ENCODE data around the gene PPP1R36. TPM values are rescaled to one million over a fixed set of nuclear protein-coding genes. Genes with fewer than 3 reads are reported as not detected.

PPP1R36 gene
- total and polyA plus RNA-seq, 2 of the 13 experiments (the other 11 are each of a cell fraction or from before 2014, with no cell fraction given): 0.11 to 0.17 TPM

- TF ChIP-seq, protein P1, sequence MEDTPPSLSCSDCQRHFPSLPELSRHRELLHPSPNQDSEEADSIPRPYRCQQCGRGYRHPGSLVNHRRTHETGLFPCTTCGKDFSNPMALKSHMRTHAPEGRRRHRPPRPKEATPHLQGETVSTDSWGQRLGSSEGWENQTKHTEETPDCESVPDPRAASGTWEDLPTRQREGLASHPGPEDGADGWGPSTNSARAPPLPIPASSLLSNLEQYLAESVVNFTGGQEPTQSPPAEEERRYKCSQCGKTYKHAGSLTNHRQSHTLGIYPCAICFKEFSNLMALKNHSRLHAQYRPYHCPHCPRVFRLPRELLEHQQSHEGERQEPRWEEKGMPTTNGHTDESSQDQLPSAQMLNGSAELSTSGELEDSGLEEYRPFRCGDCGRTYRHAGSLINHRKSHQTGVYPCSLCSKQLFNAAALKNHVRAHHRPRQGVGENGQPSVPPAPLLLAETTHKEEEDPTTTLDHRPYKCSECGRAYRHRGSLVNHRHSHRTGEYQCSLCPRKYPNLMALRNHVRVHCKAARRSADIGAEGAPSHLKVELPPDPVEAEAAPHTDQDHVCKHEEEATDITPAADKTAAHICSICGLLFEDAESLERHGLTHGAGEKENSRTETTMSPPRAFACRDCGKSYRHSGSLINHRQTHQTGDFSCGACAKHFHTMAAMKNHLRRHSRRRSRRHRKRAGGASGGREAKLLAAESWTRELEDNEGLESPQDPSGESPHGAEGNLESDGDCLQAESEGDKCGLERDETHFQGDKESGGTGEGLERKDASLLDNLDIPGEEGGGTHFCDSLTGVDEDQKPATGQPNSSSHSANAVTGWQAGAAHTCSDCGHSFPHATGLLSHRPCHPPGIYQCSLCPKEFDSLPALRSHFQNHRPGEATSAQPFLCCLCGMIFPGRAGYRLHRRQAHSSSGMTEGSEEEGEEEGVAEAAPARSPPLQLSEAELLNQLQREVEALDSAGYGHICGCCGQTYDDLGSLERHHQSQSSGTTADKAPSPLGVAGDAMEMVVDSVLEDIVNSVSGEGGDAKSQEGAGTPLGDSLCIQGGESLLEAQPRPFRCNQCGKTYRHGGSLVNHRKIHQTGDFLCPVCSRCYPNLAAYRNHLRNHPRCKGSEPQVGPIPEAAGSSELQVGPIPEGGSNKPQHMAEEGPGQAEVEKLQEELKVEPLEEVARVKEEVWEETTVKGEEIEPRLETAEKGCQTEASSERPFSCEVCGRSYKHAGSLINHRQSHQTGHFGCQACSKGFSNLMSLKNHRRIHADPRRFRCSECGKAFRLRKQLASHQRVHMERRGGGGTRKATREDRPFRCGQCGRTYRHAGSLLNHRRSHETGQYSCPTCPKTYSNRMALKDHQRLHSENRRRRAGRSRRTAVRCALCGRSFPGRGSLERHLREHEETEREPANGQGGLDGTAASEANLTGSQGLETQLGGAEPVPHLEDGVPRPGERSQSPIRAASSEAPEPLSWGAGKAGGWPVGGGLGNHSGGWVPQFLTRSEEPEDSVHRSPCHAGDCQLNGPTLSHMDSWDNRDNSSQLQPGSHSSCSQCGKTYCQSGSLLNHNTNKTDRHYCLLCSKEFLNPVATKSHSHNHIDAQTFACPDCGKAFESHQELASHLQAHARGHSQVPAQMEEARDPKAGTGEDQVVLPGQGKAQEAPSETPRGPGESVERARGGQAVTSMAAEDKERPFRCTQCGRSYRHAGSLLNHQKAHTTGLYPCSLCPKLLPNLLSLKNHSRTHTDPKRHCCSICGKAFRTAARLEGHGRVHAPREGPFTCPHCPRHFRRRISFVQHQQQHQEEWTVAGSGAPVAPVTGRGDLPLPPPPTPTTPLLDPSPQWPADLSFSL (CRISPR knock-in tag; IDR thresholded peaks at IDR 0.05): no peak
- TF ChIP-seq ZNF24 (IDR thresholded peaks at IDR 0.05): no peak
Observed at GRCh38 chr14:64540208-64541202, 9.3 kb upstream of the PPP1R36 start, which contains the start of gene HSPA2 (continued).

DNA sequence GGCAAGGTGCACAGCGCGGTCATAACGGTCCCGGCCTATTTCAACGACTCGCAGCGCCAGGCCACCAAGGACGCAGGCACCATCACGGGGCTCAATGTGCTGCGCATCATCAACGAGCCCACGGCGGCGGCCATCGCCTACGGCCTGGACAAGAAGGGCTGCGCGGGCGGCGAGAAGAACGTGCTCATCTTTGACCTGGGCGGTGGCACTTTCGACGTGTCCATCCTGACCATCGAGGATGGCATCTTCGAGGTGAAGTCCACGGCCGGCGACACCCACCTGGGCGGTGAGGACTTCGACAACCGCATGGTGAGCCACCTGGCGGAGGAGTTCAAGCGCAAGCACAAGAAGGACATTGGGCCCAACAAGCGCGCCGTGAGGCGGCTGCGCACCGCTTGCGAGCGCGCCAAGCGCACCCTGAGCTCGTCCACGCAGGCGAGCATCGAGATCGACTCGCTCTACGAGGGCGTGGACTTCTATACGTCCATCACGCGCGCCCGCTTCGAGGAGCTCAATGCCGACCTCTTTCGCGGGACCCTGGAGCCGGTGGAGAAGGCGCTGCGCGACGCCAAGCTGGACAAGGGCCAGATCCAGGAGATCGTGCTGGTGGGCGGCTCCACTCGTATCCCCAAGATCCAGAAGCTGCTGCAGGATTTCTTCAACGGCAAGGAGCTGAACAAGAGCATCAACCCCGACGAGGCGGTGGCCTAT lies 8.3 kb upstream of the PPP1R36 start:
- no TSS peak for BruUV-seq (replicated peaks)
- DNase-seq (ENCODE audit: low spot score) (no peak), ATAC-seq (no peak), FAIRE-seq (no peak)
- ChIA-PET CTCF (ENCODE audit: low intra/inter-chr PET ratio, low total read pairs) (no interaction called here), POLR2A (no interaction called here)
- Histone ChIP-seq H3K27ac (ENCODE audit: extremely low read length, insufficient read depth, low read length) (no peak overlapping the region), H3K4me1 (ENCODE audit: insufficient read depth, low read length) (peaks cover 16% of the 10 kb centered on the region), H3K9ac (ENCODE audit: insufficient read depth, low read depth, low read length) (no peak overlapping the region), H3K79me2 (ENCODE audit: insufficient read depth, low read length) (no peaks in the 10 kb centered on the region), H3K36me3 (replicated peaks in 1 of 2; ENCODE audit: control insufficient read depth in 1 of 2, insufficient read depth in 2 of 2, low read length in 2 of 2) (no peaks in the 10 kb centered on the region), H4K20me1 (ENCODE audit: insufficient read depth, low read length) (no peaks in the 10 kb centered on the region), H3K4me2 (ENCODE audit: low read depth, low read length) (no peak overlapping the region), H2AFZ (ENCODE audit: low read length) (no peak overlapping the region), H3K4me3 (replicated peaks in 1 of 3; ENCODE audit: insufficient read depth in 1 of 3, low read depth in 2 of 3, low read length in 3 of 3) (no peak overlapping the region), H3K27me3 (ENCODE audit: control insufficient read depth in 1 of 2, insufficient read depth in 2 of 2, low read length in 2 of 2) (no peaks in the 10 kb centered on the region), H3K9me3 (ENCODE audit: low read length) (no peaks in the 10 kb centered on the region)
- in situ Hi-C loops (cut with HindIII; ENCODE audit: extremely low pct_ligation_motif_present, low pct_unique_long_range_greater_than_20kb) (loop anchor here (5.0 kb wide), 1 partner anchor 96 kb away; no protein-coding TSS in a partner anchor), intact Hi-C loops (cut with micrococcal nuclease; ENCODE audit: unreplicated experiment) (no loop called here)
- 96% methylated on average over 69 of the region's 73 CpGs for WGBS (ENCODE audit: low lambda C conversion rate)
- TF ChIP-seq SMAD3 (CRISPR knock-in tag; IDR thresholded peaks at IDR 0.05): no peak
- no peak for TF ChIP-seq NFIB (CRISPR knock-in tag; IDR thresholded peaks at IDR 0.05; ENCODE audit: borderline replicate concordance)
- no peak for TF ChIP-seq ZNF484 (CRISPR knock-in tag; IDR thresholded peaks at IDR 0.05; ENCODE audit: borderline replicate concordance, low read depth)
- no peak for TF ChIP-seq KDM1A (CRISPR knock-in tag; IDR thresholded peaks at IDR 0.05)
- TF ChIP-seq SMAD1 (CRISPR knock-in tag; IDR thresholded peaks at IDR 0.05; ENCODE audit: borderline replicate concordance, low read depth): no peak
- TF ChIP-seq HBP1 (CRISPR knock-in tag; IDR thresholded peaks at IDR 0.05; ENCODE audit: low read depth): no peak
- TF ChIP-seq NKX3-1 (CRISPR knock-in tag; IDR thresholded peaks at IDR 0.05): no peak
- no peak for TF ChIP-seq YY1 (IDR thresholded peaks at IDR 0.05; ENCODE audit: insufficient read depth, insufficient replicate concordance, low read depth, low read length)
- no peak for TF ChIP-seq ZSCAN25 (CRISPR knock-in tag; IDR thresholded peaks at IDR 0.05)
- no peak for TF ChIP-seq ZNF331 (CRISPR knock-in tag; IDR thresholded peaks at IDR 0.05)
- no peak for TF ChIP-seq ZNF121 (CRISPR knock-in tag; IDR thresholded peaks at IDR 0.05)
- TF ChIP-seq ZNF367 (CRISPR knock-in tag; IDR thresholded peaks at IDR 0.05; ENCODE audit: borderline replicate concordance): no peak

Data from HepG2 (cell line).